Endothelial cell of umbilical vein (primary cell): ENCODE measurements around the gene ADCY2. TPM values are rescaled to one million over a fixed set of nuclear protein-coding genes. Genes with fewer than 3 reads are reported as not detected.

Source experiments
- BruUV-seq: library from RNA; stranded (reverse); fragments of 400-500 nt; replicated peaks from 2 replicates; lab custom pipeline; 2021; lab: Mats Ljungman, UMichigan
- CTCF ChIA-PET: fragments of 300-600, 350-600 bp; sonication (Branson Sonifier 250); formaldehyde crosslinking; loops from one replicate; lab custom pipeline; 2021; ENCODE audit warnings: antibody characterized with exemption, inconsistent platforms; lab: Charles Lee
- POLR2A ChIA-PET: fragments of 300-600, 350-600 bp; sonication (Branson Sonifier 250); formaldehyde crosslinking; loops from one replicate; lab custom pipeline; 2021; ENCODE audit warnings: antibody characterized with exemption, inconsistent platforms; lab: Charles Lee
- DNase-seq: peaks from one replicate; pipeline ENCODE4 v3.0.0-alpha.2; 2011; ENCODE audit warnings: low read depth, low spot score
- FAIRE-seq: peaks from 2 replicates; lab custom pipeline; 2011; peaks lifted over from hg19 to GRCh38; lab: Jason Lieb, UNC
- H2AFZ ChIP-seq: 2 replicates; pipeline ENCODE4 v1.6.0; 2012; ENCODE audit warnings: low read depth, low read length, control low read depth, inconsistent platforms
- H3K27ac ChIP-seq: 2 replicates; pipeline ENCODE4 v1.5.1; 2011; ENCODE audit warnings: low read depth, mild to moderate bottlenecking, control low read depth, low read length, moderate library complexity; ENCODE audit not compliant: insufficient read depth
- H3K27me3 ChIP-seq, 2 experiments: 2 replicates each; pipeline versions ENCODE4 v1.6.0 to v1.6.1; 2011; ENCODE audit warnings: low read length in 2 of 2, mixed read lengths in 1 of 2; ENCODE audit not compliant: control insufficient read depth in 2 of 2, insufficient read depth in 2 of 2
- H3K36me3 ChIP-seq, 2 experiments: 2 replicates in 1 of 2; 3 replicates in 1 of 2; pipeline ENCODE4 v1.5.1; 2011; ENCODE audit warnings: low read length in 2 of 2, mild to moderate bottlenecking in 1 of 2, moderate library complexity in 1 of 2; ENCODE audit not compliant: control insufficient read depth in 2 of 2, insufficient read depth in 2 of 2; ENCODE audit errors: extremely low read depth in 1 of 2
- H3K4me1 ChIP-seq: 3 replicates; pipeline ENCODE4 v1.5.1; 2011; ENCODE audit warnings: mild to moderate bottlenecking, low read length; ENCODE audit not compliant: control insufficient read depth, insufficient read depth; ENCODE audit errors: extremely low read depth
- H3K4me2 ChIP-seq: 2 replicates; pipeline ENCODE4 v1.6.1; 2011; ENCODE audit warnings: low read length, control low read depth, mixed read lengths; ENCODE audit not compliant: insufficient read depth
- H3K4me3 ChIP-seq, 3 experiments: fragments of 200-600 bp in 1 of 3; sonication (generic), shearing (Covaris generic) in 1 of 3; replicated peaks in 1 of 3; 2 replicates each; pipeline ENCODE4 v1.5.1; 2011 to 2016; ENCODE audit warnings: control low read depth in 3 of 3, low read length in 3 of 3, mild to moderate bottlenecking in 2 of 3, inconsistent platforms in 1 of 3, low read depth in 1 of 3, moderate library complexity in 1 of 3; ENCODE audit not compliant: insufficient read depth in 1 of 3
- H3K79me2 ChIP-seq: 2 replicates; pipeline ENCODE4 v1.6.0; 2012; ENCODE audit warnings: low read length, inconsistent platforms; ENCODE audit not compliant: control insufficient read depth, insufficient read depth
- H3K9ac ChIP-seq: replicated peaks from 2 replicates; pipeline ENCODE3; 2011; ENCODE audit warnings: low read length, control low read depth; ENCODE audit not compliant: insufficient read depth; ENCODE audit errors: extremely low read depth
- H3K9me1 ChIP-seq: replicated peaks from 3 replicates; pipeline ENCODE4 v1.6.0; 2011; ENCODE audit warnings: mild to moderate bottlenecking, low read length; ENCODE audit not compliant: control insufficient read depth, insufficient read depth; ENCODE audit errors: extremely low read depth
- H3K9me3 ChIP-seq: replicated peaks from 2 replicates; pipeline ENCODE4 v1.5.1; 2012; ENCODE audit warnings: low read length, inconsistent platforms; ENCODE audit not compliant: control insufficient read depth, insufficient read depth
- H4K20me1 ChIP-seq: replicated peaks from 2 replicates; pipeline ENCODE3; 2011; ENCODE audit warnings: mild to moderate bottlenecking, low read length; ENCODE audit not compliant: control insufficient read depth, insufficient read depth; ENCODE audit errors: extremely low read depth
- EZH2 ChIP-seq: IDR thresholded peaks from 2 replicates; pipeline ENCODE4 v1.6.1; 2012; ENCODE audit warnings: borderline replicate concordance, low read depth, mild to moderate bottlenecking, moderate library complexity, low read length, inconsistent platforms; ENCODE audit not compliant: severe bottlenecking
- FOS ChIP-seq: IDR thresholded peaks from 2 replicates; pipeline ENCODE4 v1.6.1; 2011; ENCODE audit warnings: mild to moderate bottlenecking, low read length, moderate library complexity, borderline replicate concordance; ENCODE audit not compliant: insufficient read depth
- GATA2 ChIP-seq: IDR thresholded peaks from 2 replicates; pipeline ENCODE4 v1.7.0; 2011; ENCODE audit warnings: low read depth, mild to moderate bottlenecking, moderate library complexity, mixed read lengths, low read length; ENCODE audit not compliant: insufficient read length, insufficient read depth
- JUN ChIP-seq: IDR thresholded peaks from 2 replicates; pipeline ENCODE4 v1.6.1; 2011; ENCODE audit warnings: borderline replicate concordance, low read depth; ENCODE audit not compliant: insufficient read length, insufficient read depth
- MYC ChIP-seq: IDR thresholded peaks from one replicate; pipeline ENCODE4 v1.6.1; 2011; ENCODE audit warnings: mild to moderate bottlenecking, low read depth, low read length
- POLR2A ChIP-seq: IDR thresholded peaks from 2 replicates; pipeline ENCODE4 v1.6.1; 2012; ENCODE audit warnings: low read depth, mild to moderate bottlenecking, control low read depth, low read length
- POLR2AphosphoS5 ChIP-seq: IDR thresholded peaks from 2 replicates; pipeline ENCODE4 v1.6.1; 2012; ENCODE audit warnings: low read depth, mild to moderate bottlenecking, control low read depth, low read length, moderate library complexity; ENCODE audit not compliant: insufficient read depth
- dilution Hi-C: fragments of 300-500 bp; cut with MboI; formaldehyde crosslinking; loops from one replicate; pipeline ENCODE4 v1.15.0; 2019; ENCODE audit warnings: low sequenced_read_pairs; ENCODE audit not compliant: extremely low pct_ligation_motif_present
- intact Hi-C: fragments of 100-400 bp; cut with micrococcal nuclease; formaldehyde crosslinking; loops from one replicate; pipeline ENCODE4 v1.10.0; 2022
- polyA plus RNA-seq, 4 experiments: library from polyadenylated mRNA; depleted of rRNA in 3 of 4; stranded (reverse) in 3 of 4; unstranded in 1 of 4; fragments of >200 nt; gene quantifications; 2 replicates each; pipeline versions ENCODE4 v1.2.1 to v1.2.3, GENCODE V29; 2011 to 2012; ENCODE audit warnings: missing spikeins in 1 of 4
- total RNA-seq: library from RNA; stranded (reverse); gene quantifications from 2 replicates; pipeline ENCODE4 v1.2.3, GENCODE V29; 2021
- TF ChIP-seq, protein P1 (sequence below): IDR thresholded peaks from 2 replicates; pipeline ENCODE4 v1.6.1; 2011; ENCODE audit not compliant: insufficient read depth, insufficient read length
- TF ChIP-seq, protein P2 (sequence below), 2 donors: IDR thresholded peaks; 1 replicate in 1 of 2; 2 replicates in 1 of 2; pipeline ENCODE4 v1.5.1; 2011; ENCODE audit warnings: low read length in 2 of 2, mild to moderate bottlenecking in 2 of 2, moderate library complexity in 2 of 2, control low read depth in 1 of 2, inconsistent platforms in 1 of 2, low read depth in 1 of 2; ENCODE audit not compliant: insufficient read depth in 1 of 2; ENCODE audit errors: extremely low read depth in 1 of 2

The ADCY2 gene
- total and polyA plus RNA-seq, 2 donors (not counting 3 experiments of a cell fraction or from before 2014, with no cell fraction given) = under 0.01 TPM; not detected in 1

GRCh38 chr5:7772141-7772540, 376.2 kb downstream of the ADCY2 start:
- POLR2A ChIA-PET = no interaction called here
- Histone ChIP-seq H3K27me3 (no peaks in the 10 kb centered on the region), H3K9ac (no peak overlapping the region), H3K4me3 (no peak overlapping the region), H3K4me2 (no peak overlapping the region), H3K9me1 (no peaks in the 10 kb centered on the region), H3K27ac (no peak overlapping the region), H2AFZ (no peak overlapping the region), H3K36me3 (no peaks in the 10 kb centered on the region), H4K20me1 (no peaks in the 10 kb centered on the region), H3K79me2 (no peaks in the 10 kb centered on the region), H3K4me1 (no peaks in the 10 kb centered on the region), H3K9me3 (no peaks in the 10 kb centered on the region)
- dilution Hi-C loops (no loop called here), intact Hi-C loops (no loop called here)
- CTCF ChIA-PET = no interaction called here
- no TSS peak for BruUV-seq
- TF ChIP-seq, protein P1, sequence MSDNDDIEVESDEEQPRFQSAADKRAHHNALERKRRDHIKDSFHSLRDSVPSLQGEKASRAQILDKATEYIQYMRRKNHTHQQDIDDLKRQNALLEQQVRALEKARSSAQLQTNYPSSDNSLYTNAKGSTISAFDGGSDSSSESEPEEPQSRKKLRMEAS = no peak
- TF ChIP-seq EZH2 = no peak
- TF ChIP-seq FOS = no peak
- no peak for TF ChIP-seq MYC
- no peak for TF ChIP-seq JUN
- no peak for TF ChIP-seq GATA2
- TF ChIP-seq POLR2AphosphoS5 = no peak
- no peak for TF ChIP-seq POLR2A
- TF ChIP-seq, protein P2, sequence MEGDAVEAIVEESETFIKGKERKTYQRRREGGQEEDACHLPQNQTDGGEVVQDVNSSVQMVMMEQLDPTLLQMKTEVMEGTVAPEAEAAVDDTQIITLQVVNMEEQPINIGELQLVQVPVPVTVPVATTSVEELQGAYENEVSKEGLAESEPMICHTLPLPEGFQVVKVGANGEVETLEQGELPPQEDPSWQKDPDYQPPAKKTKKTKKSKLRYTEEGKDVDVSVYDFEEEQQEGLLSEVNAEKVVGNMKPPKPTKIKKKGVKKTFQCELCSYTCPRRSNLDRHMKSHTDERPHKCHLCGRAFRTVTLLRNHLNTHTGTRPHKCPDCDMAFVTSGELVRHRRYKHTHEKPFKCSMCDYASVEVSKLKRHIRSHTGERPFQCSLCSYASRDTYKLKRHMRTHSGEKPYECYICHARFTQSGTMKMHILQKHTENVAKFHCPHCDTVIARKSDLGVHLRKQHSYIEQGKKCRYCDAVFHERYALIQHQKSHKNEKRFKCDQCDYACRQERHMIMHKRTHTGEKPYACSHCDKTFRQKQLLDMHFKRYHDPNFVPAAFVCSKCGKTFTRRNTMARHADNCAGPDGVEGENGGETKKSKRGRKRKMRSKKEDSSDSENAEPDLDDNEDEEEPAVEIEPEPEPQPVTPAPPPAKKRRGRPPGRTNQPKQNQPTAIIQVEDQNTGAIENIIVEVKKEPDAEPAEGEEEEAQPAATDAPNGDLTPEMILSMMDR (IDR thresholded peaks at IDR 0.05; ENCODE audit: extremely low read depth in 1 of 2, insufficient read depth in 1 of 2, low read depth in 1 of 2, low read length in 2 of 2) = no peak
- no peak for DNase-seq
- FAIRE-seq = no peak
